Left cardiac atrium (tissue), 4 donors: ENCODE results near the gene ZBTB39. TPM values are rescaled to one million over a fixed set of nuclear protein-coding genes. Genes with fewer than 3 reads are reported as not detected.
"Not testable (repeated sequence)": the region's sequence is repeated elsewhere in the genome, so short reads cannot be mapped to it uniquely, and the experiment has no call there.

Experiments
- ATAC-seq, 2 donors: fragments of 200-7000 bp; cut with Tn5 transposase; one replicate each; pipeline ENCODE4 v1.9.1; 2020; ENCODE audit warnings: mild to moderate bottlenecking in 2 of 2, moderate library complexity in 2 of 2
- DNase-seq: peaks from one replicate; pipeline ENCODE4 v3.0.0-alpha.2; 2020
- intact Hi-C, 2 donors: fragments of 100-400 bp; cut with DNase I; formaldehyde crosslinking; loops; one replicate each; pipeline versions ENCODE4 v1.14.1 to v1.15.1; 2022 to 2023
- total RNA-seq, 2 donors: library from RNA; stranded (reverse); fragmentation: NEBNext Ultra II Directional; extraction: Animal tissue kit (Norgen Biotek cat#: 25700); gene quantifications; one replicate each; pipeline ENCODE4 v1.2.1, GENCODE V29; 2021
- donor health status: DM: no; HTN: yes; CAD: no.
- donor health status: DM: no; HTN: yes; CAD: no; lungs with severe emphysema.
- donor health status: DM: yes; HTN: yes; CAD: no.
- donor health status: Dilated cardiomyopathy.

The ZBTB39 gene
- total RNA-seq, 2 donors from 2014 or later = 3.8 to 4.5 TPM

DNA sequence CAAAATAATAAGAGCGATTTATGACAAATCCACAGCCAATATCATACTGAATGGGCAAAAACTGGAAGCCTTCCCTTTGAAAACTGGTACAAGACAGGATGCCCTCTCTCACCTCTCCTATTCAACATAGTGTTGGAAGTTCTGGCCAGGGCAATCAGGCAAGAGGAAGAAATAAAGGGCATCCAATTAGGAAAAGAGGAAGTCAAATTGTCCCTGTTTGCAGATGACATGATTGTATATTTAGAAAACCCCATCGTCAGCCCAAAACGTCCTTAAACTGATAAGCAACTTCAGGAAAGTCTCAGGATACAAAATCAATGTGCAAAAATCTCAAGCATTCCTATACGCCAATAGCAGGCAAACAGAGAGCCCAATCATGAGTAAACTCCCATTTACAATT, 44.1 kb downstream of the ZBTB39 start:
- ATAC-seq, intact Hi-C loops, DNase-seq: not testable (repeated sequence)

DNA sequence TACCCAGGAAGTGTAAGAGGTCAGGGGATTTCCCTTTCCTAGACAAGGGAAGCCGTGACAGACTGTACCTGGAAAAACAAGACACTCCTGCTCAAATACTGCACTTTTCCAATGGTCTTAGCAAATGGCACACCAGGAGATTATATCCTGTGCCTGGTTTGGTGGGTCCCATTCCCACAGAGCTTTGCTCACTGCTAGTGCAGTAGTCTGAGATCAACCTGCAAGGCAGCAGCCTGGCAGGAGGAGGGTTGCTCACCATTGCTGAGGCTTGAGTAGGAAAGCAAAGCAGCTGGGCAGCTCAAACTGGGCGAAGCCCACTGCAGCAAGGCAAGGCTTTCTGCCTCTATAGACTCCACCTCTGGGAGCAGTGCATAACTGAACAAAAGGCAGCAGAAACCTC, 47.9 kb downstream of the ZBTB39 start:
- intact Hi-C loops = no loop called here
- ATAC-seq (no peak), DNase-seq (no peak)

- no peak for ATAC-seq
- no peak for DNase-seq
- intact Hi-C loops = no loop called here
Observed at GRCh38 chr12:56957229-56958052, 48.9 kb downstream of the ZBTB39 start, which contains the start of gene RDH16. Gene RDH16 (minus strand): TSS chr12:56957608. CDS start chr12:56957462, 146 bp downstream.

- intact Hi-C loops = no loop called here
- no peak for ATAC-seq
- DNase-seq = no peak
Observed at GRCh38 chr12:56955631-56956256, 50.6 kb downstream of the ZBTB39 start.

GRCh38 chr12:56954958-56955355, 51.4 kb downstream of the ZBTB39 start:
- ATAC-seq (no peak), DNase-seq (no peak)
- intact Hi-C loops = no loop called here

- no peak for ATAC-seq
- intact Hi-C loops = no loop called here
- DNase-seq = no peak
Observed at GRCh38 chr12:56954057-56954957, 52.0 kb downstream of the ZBTB39 start.

- intact Hi-C loops = no loop called here
- ATAC-seq (no peak), DNase-seq (no peak)
Observed at GRCh38 chr12:56953314-56953713, 53.0 kb downstream of the ZBTB39 start.

- DNase-seq (no peak), ATAC-seq (no peak)
- intact Hi-C loops = no loop called here
Observed at GRCh38 chr12:56951582-56952339, 54.6 kb downstream of the ZBTB39 start.

DNA sequence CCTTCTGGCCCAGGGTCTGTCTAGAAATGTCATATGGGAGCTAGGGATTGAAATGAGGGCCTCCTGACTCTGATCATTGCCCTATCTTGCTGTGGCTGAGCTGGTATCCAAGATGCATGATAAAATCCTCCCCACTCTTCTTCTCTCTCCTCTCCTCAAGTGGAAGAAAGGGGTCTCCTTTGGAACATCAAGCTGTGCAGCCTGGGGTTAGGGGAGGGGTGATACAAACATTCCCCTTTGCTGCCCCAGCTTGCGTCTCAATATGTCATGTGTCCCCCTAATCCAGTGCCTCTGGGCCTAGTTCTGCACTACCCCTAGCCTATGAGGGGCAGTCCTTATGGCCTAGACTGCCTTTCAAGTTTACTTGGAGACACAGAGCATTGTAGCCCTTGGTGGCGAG, 57.5 kb downstream of the ZBTB39 start:
- DNase-seq (no peak), ATAC-seq (no peak)
- intact Hi-C loops = no loop called here

Other genes with a start within 250 kb of the ZBTB39 start
- gene HSD17B6, start 243.2 kb downstream of the ZBTB39 start, total RNA-seq = 1 to 10 TPM in 1 of 2 donors, under 1 TPM in 1; 0.84 to 1.4 TPM
- not detected for gene SDR9C7, start 72.1 kb downstream of the ZBTB39 start, total RNA-seq
- gene RDH16, start 48.9 kb downstream of the ZBTB39 start, total RNA-seq = under 1 TPM; 0.27 to 0.29 TPM
- not detected for gene TAC3, start 10.0 kb upstream of the ZBTB39 start, total RNA-seq
- under 1 TPM; 0.09 to 0.13 TPM for gene MYO1A, start 43.6 kb upstream of the ZBTB39 start, total RNA-seq
- gene NEMP1, start 72.2 kb upstream of the ZBTB39 start, total RNA-seq = 1 to 10 TPM; 2.8 to 5.3 TPM
- 10 to 100 TPM; 11.1 to 17.1 TPM for gene NAB2, start 82.6 kb upstream of the ZBTB39 start, total RNA-seq
- 10 to 100 TPM; 77.7 to 78.1 TPM for gene STAT6, start 104.8 kb upstream of the ZBTB39 start, total RNA-seq
- gene LRP1, start 121.9 kb upstream of the ZBTB39 start, total RNA-seq = 100 to 1,000 TPM; 188 to 222 TPM
- gene LRP1-AS, start 141.1 kb upstream of the ZBTB39 start, total RNA-seq = not detected
- gene NXPH4, start 210.2 kb upstream of the ZBTB39 start, total RNA-seq = 1 to 10 TPM in 1 of 2 donors, under 1 TPM in 1; 0.50 to 2.1 TPM
- gene SHMT2, start 223.2 kb upstream of the ZBTB39 start, total RNA-seq = 10 to 100 TPM; 31.1 to 39.6 TPM
- gene STAC3, start 244.6 kb upstream of the ZBTB39 start, total RNA-seq = 1 to 10 TPM; 1.2 to 2.7 TPM